Endothelial cell of umbilical vein (primary cell): ENCODE results near the gene DCLK2. TPM values are rescaled to one million over a fixed set of nuclear protein-coding genes. Genes with fewer than 3 reads are reported as not detected.

Experiments used
- BruUV-seq: library from RNA; stranded (reverse); fragments of 400-500 nt; replicated peaks from 2 replicates; lab custom pipeline; 2021; lab: Mats Ljungman, UMichigan
- CTCF ChIA-PET: fragments of 300-600, 350-600 bp; sonication (Branson Sonifier 250); formaldehyde crosslinking; loops from one replicate; lab custom pipeline; 2021; ENCODE audit warnings: antibody characterized with exemption, inconsistent platforms; lab: Charles Lee
- POLR2A ChIA-PET: fragments of 300-600, 350-600 bp; sonication (Branson Sonifier 250); formaldehyde crosslinking; loops from one replicate; lab custom pipeline; 2021; ENCODE audit warnings: antibody characterized with exemption, inconsistent platforms; lab: Charles Lee
- DNase-seq: peaks from one replicate; pipeline ENCODE4 v3.0.0-alpha.2; 2011; ENCODE audit warnings: low read depth, low spot score
- FAIRE-seq: peaks from 2 replicates; lab custom pipeline; 2011; peaks lifted over from hg19 to GRCh38; lab: Jason Lieb, UNC
- H2AFZ ChIP-seq: 2 replicates; pipeline ENCODE4 v1.6.0; 2012; ENCODE audit warnings: low read depth, low read length, control low read depth, inconsistent platforms
- H3K27ac ChIP-seq: 2 replicates; pipeline ENCODE4 v1.5.1; 2011; ENCODE audit warnings: low read depth, mild to moderate bottlenecking, control low read depth, low read length, moderate library complexity; ENCODE audit not compliant: insufficient read depth
- H3K27me3 ChIP-seq, 2 experiments: 2 replicates each; pipeline versions ENCODE4 v1.6.0 to v1.6.1; 2011; ENCODE audit warnings: low read length in 2 of 2, mixed read lengths in 1 of 2; ENCODE audit not compliant: control insufficient read depth in 2 of 2, insufficient read depth in 2 of 2
- H3K36me3 ChIP-seq, 2 experiments: 2 replicates in 1 of 2; 3 replicates in 1 of 2; pipeline ENCODE4 v1.5.1; 2011; ENCODE audit warnings: low read length in 2 of 2, mild to moderate bottlenecking in 1 of 2, moderate library complexity in 1 of 2; ENCODE audit not compliant: control insufficient read depth in 2 of 2, insufficient read depth in 2 of 2; ENCODE audit errors: extremely low read depth in 1 of 2
- H3K4me1 ChIP-seq: 3 replicates; pipeline ENCODE4 v1.5.1; 2011; ENCODE audit warnings: mild to moderate bottlenecking, low read length; ENCODE audit not compliant: control insufficient read depth, insufficient read depth; ENCODE audit errors: extremely low read depth
- H3K4me2 ChIP-seq: 2 replicates; pipeline ENCODE4 v1.6.1; 2011; ENCODE audit warnings: low read length, control low read depth, mixed read lengths; ENCODE audit not compliant: insufficient read depth
- H3K4me3 ChIP-seq, 3 experiments: fragments of 200-600 bp in 1 of 3; sonication (generic), shearing (Covaris generic) in 1 of 3; replicated peaks in 1 of 3; 2 replicates each; pipeline ENCODE4 v1.5.1; 2011 to 2016; ENCODE audit warnings: control low read depth in 3 of 3, low read length in 3 of 3, mild to moderate bottlenecking in 2 of 3, inconsistent platforms in 1 of 3, low read depth in 1 of 3, moderate library complexity in 1 of 3; ENCODE audit not compliant: insufficient read depth in 1 of 3
- H3K79me2 ChIP-seq: 2 replicates; pipeline ENCODE4 v1.6.0; 2012; ENCODE audit warnings: low read length, inconsistent platforms; ENCODE audit not compliant: control insufficient read depth, insufficient read depth
- H3K9ac ChIP-seq: replicated peaks from 2 replicates; pipeline ENCODE3; 2011; ENCODE audit warnings: low read length, control low read depth; ENCODE audit not compliant: insufficient read depth; ENCODE audit errors: extremely low read depth
- H3K9me1 ChIP-seq: replicated peaks from 3 replicates; pipeline ENCODE4 v1.6.0; 2011; ENCODE audit warnings: mild to moderate bottlenecking, low read length; ENCODE audit not compliant: control insufficient read depth, insufficient read depth; ENCODE audit errors: extremely low read depth
- H3K9me3 ChIP-seq: replicated peaks from 2 replicates; pipeline ENCODE4 v1.5.1; 2012; ENCODE audit warnings: low read length, inconsistent platforms; ENCODE audit not compliant: control insufficient read depth, insufficient read depth
- H4K20me1 ChIP-seq: replicated peaks from 2 replicates; pipeline ENCODE3; 2011; ENCODE audit warnings: mild to moderate bottlenecking, low read length; ENCODE audit not compliant: control insufficient read depth, insufficient read depth; ENCODE audit errors: extremely low read depth
- CTCF ChIP-seq, 2 donors: IDR thresholded peaks; 1 replicate in 1 of 2; 2 replicates in 1 of 2; pipeline ENCODE4 v1.5.1; 2011; ENCODE audit warnings: low read length in 2 of 2, mild to moderate bottlenecking in 2 of 2, moderate library complexity in 2 of 2, control low read depth in 1 of 2, inconsistent platforms in 1 of 2, low read depth in 1 of 2; ENCODE audit not compliant: insufficient read depth in 1 of 2; ENCODE audit errors: extremely low read depth in 1 of 2
- EZH2 ChIP-seq: IDR thresholded peaks from 2 replicates; pipeline ENCODE4 v1.6.1; 2012; ENCODE audit warnings: borderline replicate concordance, low read depth, mild to moderate bottlenecking, moderate library complexity, low read length, inconsistent platforms; ENCODE audit not compliant: severe bottlenecking
- FOS ChIP-seq: IDR thresholded peaks from 2 replicates; pipeline ENCODE4 v1.6.1; 2011; ENCODE audit warnings: mild to moderate bottlenecking, low read length, moderate library complexity, borderline replicate concordance; ENCODE audit not compliant: insufficient read depth
- GATA2 ChIP-seq: IDR thresholded peaks from 2 replicates; pipeline ENCODE4 v1.7.0; 2011; ENCODE audit warnings: low read depth, mild to moderate bottlenecking, moderate library complexity, mixed read lengths, low read length; ENCODE audit not compliant: insufficient read length, insufficient read depth
- JUN ChIP-seq: IDR thresholded peaks from 2 replicates; pipeline ENCODE4 v1.6.1; 2011; ENCODE audit warnings: borderline replicate concordance, low read depth; ENCODE audit not compliant: insufficient read length, insufficient read depth
- MAX ChIP-seq: IDR thresholded peaks from 2 replicates; pipeline ENCODE4 v1.6.1; 2011; ENCODE audit not compliant: insufficient read depth, insufficient read length
- MYC ChIP-seq: IDR thresholded peaks from one replicate; pipeline ENCODE4 v1.6.1; 2011; ENCODE audit warnings: mild to moderate bottlenecking, low read depth, low read length
- POLR2A ChIP-seq: IDR thresholded peaks from 2 replicates; pipeline ENCODE4 v1.6.1; 2012; ENCODE audit warnings: low read depth, mild to moderate bottlenecking, control low read depth, low read length
- POLR2AphosphoS5 ChIP-seq: IDR thresholded peaks from 2 replicates; pipeline ENCODE4 v1.6.1; 2012; ENCODE audit warnings: low read depth, mild to moderate bottlenecking, control low read depth, low read length, moderate library complexity; ENCODE audit not compliant: insufficient read depth
- dilution Hi-C: fragments of 300-500 bp; cut with MboI; formaldehyde crosslinking; loops from one replicate; pipeline ENCODE4 v1.15.0; 2019; ENCODE audit warnings: low sequenced_read_pairs; ENCODE audit not compliant: extremely low pct_ligation_motif_present
- intact Hi-C: fragments of 100-400 bp; cut with micrococcal nuclease; formaldehyde crosslinking; loops from one replicate; pipeline ENCODE4 v1.10.0; 2022
- polyA plus RNA-seq, 4 experiments: library from polyadenylated mRNA; depleted of rRNA in 3 of 4; stranded (reverse) in 3 of 4; unstranded in 1 of 4; fragments of >200 nt; gene quantifications; 2 replicates each; pipeline versions ENCODE4 v1.2.1 to v1.2.3, GENCODE V29; 2011 to 2012; ENCODE audit warnings: missing spikeins in 1 of 4
- total RNA-seq: library from RNA; stranded (reverse); gene quantifications from 2 replicates; pipeline ENCODE4 v1.2.3, GENCODE V29; 2021

DCLK2 gene
- total and polyA plus RNA-seq, 2 donors (not counting 3 experiments of a cell fraction or from before 2014, with no cell fraction given), result 1.7 to 4.7 TPM

- intact Hi-C loops, result no loop called here
- ChIA-PET CTCF (interaction anchor here (1.0 to 1.5 kb wide), 3 partner anchors 12 to 90 kb away, joined by 3 read pairs; no protein-coding TSS in a partner anchor), POLR2A (no interaction called here)
- no peak for TF ChIP-seq EZH2
- TF ChIP-seq POLR2AphosphoS5, result no peak
- TF ChIP-seq MAX, result no peak
- no peak for TF ChIP-seq JUN
- TF ChIP-seq CTCF (IDR thresholded peaks at IDR 0.05; ENCODE audit: extremely low read depth in 1 of 2, insufficient read depth in 1 of 2, low read depth in 1 of 2, low read length in 2 of 2), result no peak
- no peak for TF ChIP-seq GATA2
- no peak for TF ChIP-seq FOS
- no peak for TF ChIP-seq POLR2A
- no peak for TF ChIP-seq MYC
- Histone ChIP-seq H3K4me1 (no peaks in the 10 kb centered on the region), H3K9me1 (no peaks in the 10 kb centered on the region), H3K27ac (no peak overlapping the region), H4K20me1 (no peaks in the 10 kb centered on the region), H3K9ac (no peak overlapping the region), H3K4me3 (no peak overlapping the region), H3K36me3 (no peaks in the 10 kb centered on the region), H3K4me2 (no peak overlapping the region), H3K27me3 (no peaks in the 10 kb centered on the region), H3K9me3 (no peaks in the 10 kb centered on the region), H3K79me2 (no peaks in the 10 kb centered on the region), H2AFZ (no peak overlapping the region)
- FAIRE-seq (no peak), DNase-seq (peak; percentile 75)
- BruUV-seq, result no TSS peak
- dilution Hi-C loops, result no loop called here
These were observed 74.5 kb downstream of the DCLK2 start for GRCh38 chr4:150152766-150153165.
